ENCODE results near the gene DGKA. TPM values are rescaled to one million over a fixed set of nuclear protein-coding genes. Genes with fewer than 3 reads are reported as not detected.
A peak's percentile ranks its signal among the peaks of the same experiment; 100 is the strongest.

DGKA gene
- total and polyA plus RNA-seq, 2 experiments from 2014 or later, result 16.1 to 24.6 TPM

DNA sequence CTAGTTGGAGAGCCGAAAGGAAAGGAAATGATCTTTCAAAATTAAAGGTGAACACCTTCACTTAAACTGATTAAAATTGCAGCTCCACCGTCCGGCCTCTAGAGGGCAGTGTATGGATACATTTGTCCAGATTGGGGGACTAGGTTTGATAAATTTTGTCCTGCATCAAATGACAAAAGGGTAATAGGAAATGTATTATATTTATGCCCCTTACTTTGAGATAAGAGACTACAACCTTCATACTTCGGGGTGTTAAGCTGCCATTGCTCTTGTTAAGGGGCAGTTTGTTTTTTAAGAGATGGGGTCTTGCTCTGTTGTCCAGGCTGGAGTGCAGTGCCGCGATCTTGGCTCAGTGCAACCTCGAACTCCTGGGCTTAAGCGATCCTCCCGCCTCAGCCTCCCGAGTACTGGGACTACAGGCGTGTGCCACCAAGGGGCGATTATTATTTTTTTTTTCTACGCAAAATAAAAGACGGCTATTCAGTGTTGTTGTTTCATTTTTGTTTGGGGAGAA lies 65.3 kb downstream of the DGKA start:
- TF ChIP-seq JUNB (IDR thresholded peaks at IDR 0.05; ENCODE audit: unreplicated experiment), result no peak
- TF ChIP-seq, protein P1, sequence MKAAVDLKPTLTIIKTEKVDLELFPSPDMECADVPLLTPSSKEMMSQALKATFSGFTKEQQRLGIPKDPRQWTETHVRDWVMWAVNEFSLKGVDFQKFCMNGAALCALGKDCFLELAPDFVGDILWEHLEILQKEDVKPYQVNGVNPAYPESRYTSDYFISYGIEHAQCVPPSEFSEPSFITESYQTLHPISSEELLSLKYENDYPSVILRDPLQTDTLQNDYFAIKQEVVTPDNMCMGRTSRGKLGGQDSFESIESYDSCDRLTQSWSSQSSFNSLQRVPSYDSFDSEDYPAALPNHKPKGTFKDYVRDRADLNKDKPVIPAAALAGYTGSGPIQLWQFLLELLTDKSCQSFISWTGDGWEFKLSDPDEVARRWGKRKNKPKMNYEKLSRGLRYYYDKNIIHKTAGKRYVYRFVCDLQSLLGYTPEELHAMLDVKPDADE (IDR thresholded peaks at IDR 0.05), result no peak
- TF ChIP-seq STAT1 (IDR thresholded peaks at IDR 0.05; ENCODE audit: unreplicated experiment), result no peak
- TF ChIP-seq, protein P2, sequence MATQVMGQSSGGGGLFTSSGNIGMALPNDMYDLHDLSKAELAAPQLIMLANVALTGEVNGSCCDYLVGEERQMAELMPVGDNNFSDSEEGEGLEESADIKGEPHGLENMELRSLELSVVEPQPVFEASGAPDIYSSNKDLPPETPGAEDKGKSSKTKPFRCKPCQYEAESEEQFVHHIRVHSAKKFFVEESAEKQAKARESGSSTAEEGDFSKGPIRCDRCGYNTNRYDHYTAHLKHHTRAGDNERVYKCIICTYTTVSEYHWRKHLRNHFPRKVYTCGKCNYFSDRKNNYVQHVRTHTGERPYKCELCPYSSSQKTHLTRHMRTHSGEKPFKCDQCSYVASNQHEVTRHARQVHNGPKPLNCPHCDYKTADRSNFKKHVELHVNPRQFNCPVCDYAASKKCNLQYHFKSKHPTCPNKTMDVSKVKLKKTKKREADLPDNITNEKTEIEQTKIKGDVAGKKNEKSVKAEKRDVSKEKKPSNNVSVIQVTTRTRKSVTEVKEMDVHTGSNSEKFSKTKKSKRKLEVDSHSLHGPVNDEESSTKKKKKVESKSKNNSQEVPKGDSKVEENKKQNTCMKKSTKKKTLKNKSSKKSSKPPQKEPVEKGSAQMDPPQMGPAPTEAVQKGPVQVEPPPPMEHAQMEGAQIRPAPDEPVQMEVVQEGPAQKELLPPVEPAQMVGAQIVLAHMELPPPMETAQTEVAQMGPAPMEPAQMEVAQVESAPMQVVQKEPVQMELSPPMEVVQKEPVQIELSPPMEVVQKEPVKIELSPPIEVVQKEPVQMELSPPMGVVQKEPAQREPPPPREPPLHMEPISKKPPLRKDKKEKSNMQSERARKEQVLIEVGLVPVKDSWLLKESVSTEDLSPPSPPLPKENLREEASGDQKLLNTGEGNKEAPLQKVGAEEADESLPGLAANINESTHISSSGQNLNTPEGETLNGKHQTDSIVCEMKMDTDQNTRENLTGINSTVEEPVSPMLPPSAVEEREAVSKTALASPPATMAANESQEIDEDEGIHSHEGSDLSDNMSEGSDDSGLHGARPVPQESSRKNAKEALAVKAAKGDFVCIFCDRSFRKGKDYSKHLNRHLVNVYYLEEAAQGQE (IDR thresholded peaks at IDR 0.05; ENCODE audit: unreplicated experiment), result no peak
- TF ChIP-seq ZNF114 (CRISPR knock-in tag; IDR thresholded peaks at IDR 0.05), result no peak
- TF ChIP-seq, protein P3, sequence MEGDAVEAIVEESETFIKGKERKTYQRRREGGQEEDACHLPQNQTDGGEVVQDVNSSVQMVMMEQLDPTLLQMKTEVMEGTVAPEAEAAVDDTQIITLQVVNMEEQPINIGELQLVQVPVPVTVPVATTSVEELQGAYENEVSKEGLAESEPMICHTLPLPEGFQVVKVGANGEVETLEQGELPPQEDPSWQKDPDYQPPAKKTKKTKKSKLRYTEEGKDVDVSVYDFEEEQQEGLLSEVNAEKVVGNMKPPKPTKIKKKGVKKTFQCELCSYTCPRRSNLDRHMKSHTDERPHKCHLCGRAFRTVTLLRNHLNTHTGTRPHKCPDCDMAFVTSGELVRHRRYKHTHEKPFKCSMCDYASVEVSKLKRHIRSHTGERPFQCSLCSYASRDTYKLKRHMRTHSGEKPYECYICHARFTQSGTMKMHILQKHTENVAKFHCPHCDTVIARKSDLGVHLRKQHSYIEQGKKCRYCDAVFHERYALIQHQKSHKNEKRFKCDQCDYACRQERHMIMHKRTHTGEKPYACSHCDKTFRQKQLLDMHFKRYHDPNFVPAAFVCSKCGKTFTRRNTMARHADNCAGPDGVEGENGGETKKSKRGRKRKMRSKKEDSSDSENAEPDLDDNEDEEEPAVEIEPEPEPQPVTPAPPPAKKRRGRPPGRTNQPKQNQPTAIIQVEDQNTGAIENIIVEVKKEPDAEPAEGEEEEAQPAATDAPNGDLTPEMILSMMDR (conservative IDR thresholded peaks at IDR 0.05; ENCODE audit: low read depth in 2 of 2), result peak; percentile 80 to 100
- TF ChIP-seq, protein P4, sequence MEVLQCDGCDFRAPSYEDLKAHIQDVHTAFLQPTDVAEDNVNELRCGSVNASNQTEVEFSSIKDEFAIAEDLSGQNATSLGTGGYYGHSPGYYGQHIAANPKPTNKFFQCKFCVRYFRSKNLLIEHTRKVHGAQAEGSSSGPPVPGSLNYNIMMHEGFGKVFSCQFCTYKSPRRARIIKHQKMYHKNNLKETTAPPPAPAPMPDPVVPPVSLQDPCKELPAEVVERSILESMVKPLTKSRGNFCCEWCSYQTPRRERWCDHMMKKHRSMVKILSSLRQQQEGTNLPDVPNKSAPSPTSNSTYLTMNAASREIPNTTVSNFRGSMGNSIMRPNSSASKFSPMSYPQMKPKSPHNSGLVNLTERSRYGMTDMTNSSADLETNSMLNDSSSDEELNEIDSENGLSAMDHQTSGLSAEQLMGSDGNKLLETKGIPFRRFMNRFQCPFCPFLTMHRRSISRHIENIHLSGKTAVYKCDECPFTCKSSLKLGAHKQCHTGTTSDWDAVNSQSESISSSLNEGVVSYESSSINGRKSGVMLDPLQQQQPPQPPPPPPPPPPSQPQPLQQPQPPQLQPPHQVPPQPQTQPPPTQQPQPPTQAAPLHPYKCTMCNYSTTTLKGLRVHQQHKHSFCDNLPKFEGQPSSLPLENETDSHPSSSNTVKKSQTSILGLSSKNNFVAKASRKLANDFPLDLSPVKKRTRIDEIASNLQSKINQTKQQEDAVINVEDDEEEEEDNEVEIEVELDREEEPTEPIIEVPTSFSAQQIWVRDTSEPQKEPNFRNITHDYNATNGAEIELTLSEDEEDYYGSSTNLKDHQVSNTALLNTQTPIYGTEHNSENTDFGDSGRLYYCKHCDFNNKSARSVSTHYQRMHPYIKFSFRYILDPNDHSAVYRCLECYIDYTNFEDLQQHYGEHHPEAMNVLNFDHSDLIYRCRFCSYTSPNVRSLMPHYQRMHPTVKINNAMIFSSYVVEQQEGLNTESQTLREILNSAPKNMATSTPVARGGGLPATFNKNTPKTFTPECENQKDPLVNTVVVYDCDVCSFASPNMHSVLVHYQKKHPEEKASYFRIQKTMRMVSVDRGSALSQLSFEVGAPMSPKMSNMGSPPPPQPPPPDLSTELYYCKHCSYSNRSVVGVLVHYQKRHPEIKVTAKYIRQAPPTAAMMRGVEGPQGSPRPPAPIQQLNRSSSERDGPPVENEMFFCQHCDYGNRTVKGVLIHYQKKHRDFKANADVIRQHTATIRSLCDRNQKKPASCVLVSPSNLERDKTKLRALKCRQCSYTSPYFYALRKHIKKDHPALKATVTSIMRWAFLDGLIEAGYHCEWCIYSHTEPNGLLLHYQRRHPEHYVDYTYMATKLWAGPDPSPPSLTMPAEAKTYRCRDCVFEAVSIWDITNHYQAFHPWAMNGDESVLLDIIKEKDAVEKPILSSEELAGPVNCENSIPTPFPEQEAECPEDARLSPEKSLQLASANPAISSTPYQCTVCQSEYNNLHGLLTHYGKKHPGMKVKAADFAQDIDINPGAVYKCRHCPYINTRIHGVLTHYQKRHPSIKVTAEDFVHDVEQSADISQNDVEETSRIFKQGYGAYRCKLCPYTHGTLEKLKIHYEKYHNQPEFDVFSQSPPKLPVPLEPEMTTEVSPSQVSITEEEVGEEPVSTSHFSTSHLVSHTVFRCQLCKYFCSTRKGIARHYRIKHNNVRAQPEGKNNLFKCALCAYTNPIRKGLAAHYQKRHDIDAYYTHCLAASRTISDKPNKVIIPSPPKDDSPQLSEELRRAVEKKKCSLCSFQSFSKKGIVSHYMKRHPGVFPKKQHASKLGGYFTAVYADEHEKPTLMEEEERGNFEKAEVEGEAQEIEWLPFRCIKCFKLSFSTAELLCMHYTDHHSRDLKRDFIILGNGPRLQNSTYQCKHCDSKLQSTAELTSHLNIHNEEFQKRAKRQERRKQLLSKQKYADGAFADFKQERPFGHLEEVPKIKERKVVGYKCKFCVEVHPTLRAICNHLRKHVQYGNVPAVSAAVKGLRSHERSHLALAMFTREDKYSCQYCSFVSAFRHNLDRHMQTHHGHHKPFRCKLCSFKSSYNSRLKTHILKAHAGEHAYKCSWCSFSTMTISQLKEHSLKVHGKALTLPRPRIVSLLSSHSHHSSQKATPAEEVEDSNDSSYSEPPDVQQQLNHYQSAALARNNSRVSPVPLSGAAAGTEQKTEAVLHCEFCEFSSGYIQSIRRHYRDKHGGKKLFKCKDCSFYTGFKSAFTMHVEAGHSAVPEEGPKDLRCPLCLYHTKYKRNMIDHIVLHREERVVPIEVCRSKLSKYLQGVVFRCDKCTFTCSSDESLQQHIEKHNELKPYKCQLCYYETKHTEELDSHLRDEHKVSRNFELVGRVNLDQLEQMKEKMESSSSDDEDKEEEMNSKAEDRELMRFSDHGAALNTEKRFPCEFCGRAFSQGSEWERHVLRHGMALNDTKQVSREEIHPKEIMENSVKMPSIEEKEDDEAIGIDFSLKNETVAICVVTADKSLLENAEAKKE (CRISPR knock-in tag; IDR thresholded peaks at IDR 0.05), result no peak
- no peak overlapping the region for H2AFZ ChIP-seq
- ATAC-seq, result peak; percentile 12

More for the DNA sequence above, 65.3 kb downstream of the DGKA start:
- Histone ChIP-seq H3K9me2 (ENCODE audit: insufficient read depth) (no peaks in the 10 kb centered on the region), H3K27ac (ENCODE audit: low read depth) (no peak overlapping the region), H3F3A (replicated peaks; ENCODE audit: low read depth) (peaks cover 7% of the 10 kb centered on the region; the same call in 1 of the 2 replicates), H4K20me1 (replicated peaks; ENCODE audit: insufficient read depth) (no peaks in the 10 kb centered on the region), H3K27me3 (ENCODE audit: insufficient read depth) (no peaks in the 10 kb centered on the region), H3K36me3 (ENCODE audit: insufficient read depth) (peaks cover 19% of the 10 kb centered on the region), H3K4me3 (peak overlapping the region; percentile 72), H3K4me2 (peak overlapping the region; percentile 70; the same call in 1 of the 2 replicates), H3K79me2 (replicated peaks; ENCODE audit: insufficient read depth) (peaks cover 8% of the 10 kb centered on the region; the same call in 1 of the 2 replicates), H3K4me1 (ENCODE audit: insufficient read depth) (0 out of 2 replicates have a peak, but pooled peaks cover 4% of the 10 kb centered on the region)
- peaks cover 8% of the 10 kb centered on the region for H3K27me3 Mint-ChIP-seq (ENCODE audit: insufficient read depth, low read depth, poor library complexity)
- peak overlapping the region; percentile 98 for H3K4me3 Mint-ChIP-seq
- peak; percentile 77 for DNase-seq (ENCODE audit: low spot score)
- H3K4me1 Mint-ChIP-seq, result no peaks in the 10 kb centered on the region; the same call in 2 of the 3 replicates
- H3K27ac Mint-ChIP-seq, result no peak overlapping the region; the same call in 1 of the 2 replicates
- peaks cover 42% of the 10 kb centered on the region for H3K36me3 Mint-ChIP-seq (ENCODE audit: low read depth)
- H3K9me3 Mint-ChIP-seq, result no peaks in the 10 kb centered on the region

Measured in GM23338 (cell line).